Cardiac septum (tissue), 1 donor: ENCODE data around the gene MT1B. TPM values are rescaled to one million over a fixed set of nuclear protein-coding genes. Genes with fewer than 3 reads are reported as not detected.

Experiments used
- DNase-seq: peaks from one replicate; pipeline ENCODE4 v3.0.0-alpha.2; 2020; ENCODE audit warnings: low spot score
- intact Hi-C: fragments of 100-400 bp; cut with DNase I; formaldehyde crosslinking; loops from one replicate; pipeline ENCODE4 v1.14.0; 2022
- total RNA-seq: library from RNA; stranded (reverse); fragmentation: NEBNext Ultra II Directional; extraction: Animal tissue kit (Norgen Biotek cat#: 25700); gene quantifications from one replicate; pipeline ENCODE4 v1.2.1, GENCODE V29; 2021
- donor health status: DM: no; HTN: no; CAD: no.

Gene MT1B
- total RNA-seq, 1 donor from 2014 or later: not detected

DNA sequence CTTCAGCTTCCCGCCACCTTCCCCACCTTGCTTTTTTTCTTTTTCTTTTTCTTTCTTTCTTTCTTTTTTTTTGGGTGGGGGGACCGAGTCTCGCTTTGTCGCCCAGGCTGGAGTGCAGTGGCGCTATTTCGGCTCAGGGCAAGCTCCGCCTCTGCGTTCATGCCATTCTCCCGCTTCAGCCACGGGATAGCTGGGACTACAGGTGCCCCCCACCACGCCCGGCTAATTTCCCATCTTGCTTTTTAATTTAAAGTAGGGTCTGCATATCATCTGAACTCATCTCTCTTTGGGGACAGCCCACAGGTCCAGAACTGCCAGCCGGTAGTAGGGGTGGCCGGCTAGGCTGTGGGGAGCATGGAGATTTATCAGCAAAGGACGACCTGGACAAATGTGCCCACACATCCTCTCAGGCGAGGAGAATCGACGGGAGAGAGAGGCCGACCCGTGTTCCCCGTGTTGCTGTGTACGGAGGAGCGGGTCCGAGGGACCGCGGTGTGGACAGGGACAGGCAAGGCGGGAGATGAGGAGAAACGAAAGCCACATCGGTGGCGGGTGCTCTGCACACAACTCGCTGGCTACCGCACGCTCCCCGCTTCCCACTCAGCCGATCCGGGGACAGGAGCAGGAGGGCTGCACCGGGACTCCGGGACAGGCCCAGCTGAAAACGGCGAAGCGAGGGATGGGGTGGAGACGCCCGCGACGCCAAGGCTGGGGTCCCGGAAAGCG lies 16.8 kb upstream of the MT1B start:
- intact Hi-C loops: loop anchor here (5.0 kb wide), 1 partner anchor 33 kb away; no protein-coding TSS in a partner anchor

DNA sequence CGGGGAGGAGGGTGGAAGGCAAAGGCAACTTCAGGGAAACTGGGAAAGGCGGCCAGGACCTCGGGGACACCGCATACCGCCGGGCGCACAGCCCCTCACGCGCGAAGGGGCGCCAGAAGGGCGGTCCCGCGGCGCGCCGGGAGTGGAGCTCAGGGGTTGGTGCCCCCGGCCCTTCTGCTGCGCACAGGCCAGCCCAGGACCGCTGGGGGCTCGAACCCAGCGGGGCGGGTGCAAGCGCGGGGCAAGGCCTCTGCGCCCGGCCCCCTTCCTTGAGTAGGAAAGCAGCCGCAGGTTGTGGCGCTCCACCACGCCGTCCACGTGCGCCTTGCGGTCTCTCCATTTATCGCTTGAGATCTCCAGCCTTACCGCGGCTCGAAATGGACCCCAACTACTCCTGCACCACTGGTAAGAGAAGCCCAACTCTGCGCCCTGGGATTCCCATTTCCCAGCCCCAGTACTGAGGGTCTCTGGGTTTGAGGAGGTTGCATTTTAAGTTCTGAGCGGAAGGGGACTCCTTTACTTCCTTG lies 16.2 kb upstream of the MT1B start:
- intact Hi-C loops: loop anchor here (5.0 kb wide), 1 partner anchor 33 kb away; no protein-coding TSS in a partner anchor

More for the DNA sequence above, 16.8 kb upstream of the MT1B start:
- DNase-seq: no peak

DNA sequence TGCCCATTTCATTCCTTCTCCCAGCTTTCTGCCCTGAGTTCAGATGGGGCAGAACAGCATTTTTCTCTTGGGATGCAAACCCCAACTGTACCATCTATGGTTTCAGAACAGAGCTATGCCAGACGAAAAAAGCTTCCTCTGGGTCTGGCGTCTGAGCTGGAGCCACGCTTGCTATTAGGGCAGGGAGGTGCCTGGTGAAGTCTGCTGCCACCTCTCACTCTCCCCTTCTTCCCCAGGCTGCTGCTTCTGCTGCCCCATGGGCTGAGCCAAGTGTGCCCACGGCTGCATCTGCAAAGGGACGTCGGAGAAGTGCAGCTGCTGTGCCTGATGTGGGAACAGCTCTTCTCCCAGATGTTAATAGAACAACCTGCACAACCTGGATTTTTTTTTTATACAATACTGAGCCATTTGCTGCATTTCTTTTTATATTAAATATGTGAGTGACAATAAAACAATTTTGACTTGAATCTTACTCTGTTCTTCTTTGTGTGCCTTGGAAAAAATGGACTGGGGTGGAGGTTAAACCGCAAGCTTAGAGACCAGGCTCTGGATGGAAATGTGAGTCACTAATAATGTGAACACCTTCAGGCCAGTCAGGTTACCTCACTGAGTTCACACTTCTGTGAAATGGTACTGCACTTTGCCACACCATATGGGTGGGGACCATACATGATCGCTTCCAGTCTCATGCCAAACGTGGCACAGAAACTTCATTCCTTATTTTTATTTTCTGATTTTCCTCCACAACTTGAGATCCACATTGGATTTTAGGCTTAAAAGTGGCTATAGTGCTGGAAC lies 14.9 kb upstream of the MT1B start:
- intact Hi-C loops: loop anchor here (5.0 kb wide), 1 partner anchor 35 kb away; no protein-coding TSS in a partner anchor

More for the DNA sequence above, 16.2 kb upstream of the MT1B start:
- DNase-seq: no peak

DNA sequence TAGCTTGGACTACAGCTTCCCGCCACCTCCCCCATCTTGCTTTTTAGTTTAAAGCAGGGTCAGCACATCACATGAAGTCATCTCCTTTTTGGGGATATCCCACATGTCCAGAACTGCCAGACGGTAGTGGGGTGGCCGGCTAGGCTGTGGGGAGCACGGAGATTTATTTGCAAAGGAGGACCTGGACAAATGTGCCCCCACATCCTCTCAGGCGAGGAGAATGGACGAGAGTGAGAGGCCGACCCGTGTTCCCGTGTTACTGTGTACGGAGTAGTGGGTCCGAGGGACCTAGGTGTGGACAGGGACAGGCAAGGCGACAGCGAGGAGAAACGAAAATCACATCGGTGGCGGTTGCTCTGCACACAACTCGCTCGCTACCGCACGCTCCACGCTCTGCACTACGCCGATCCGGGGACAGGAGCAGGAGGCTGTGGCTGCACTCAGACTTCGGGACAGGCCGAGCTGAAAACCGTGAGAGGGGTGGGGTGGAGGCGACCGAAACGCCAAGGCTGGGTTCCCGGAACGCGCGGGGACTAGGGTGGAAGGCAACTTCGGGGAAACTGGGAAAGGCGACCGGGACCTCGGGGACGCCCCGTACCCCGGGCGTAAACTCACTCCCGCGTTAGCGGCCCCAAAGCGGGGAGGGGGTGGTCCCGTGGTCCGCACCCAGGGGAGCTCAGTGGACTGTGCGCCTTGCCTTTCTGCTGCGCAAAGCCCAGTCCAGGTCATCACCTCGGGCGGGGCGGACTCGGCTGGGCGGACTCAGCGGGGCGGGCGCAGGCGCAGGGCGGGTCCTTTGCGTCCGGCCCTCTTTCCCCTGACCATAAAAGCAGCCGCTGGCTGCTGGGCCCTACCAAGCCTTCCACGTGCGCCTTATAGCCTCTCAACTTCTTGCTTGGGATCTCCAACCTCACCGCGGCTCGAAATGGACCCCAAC lies 13.6 kb upstream of the MT1B start, which contains the start of gene MT1A:
TSS of gene MT1A (plus strand) at position 853 of the 937 bp plus-strand sequence. CDS start at position 926, 73 bp downstream.
- peak; percentile 89 for DNase-seq
- intact Hi-C loops: loop anchor here (5.0 kb wide), 1 partner anchor 36 kb away; no protein-coding TSS in a partner anchor

More for the DNA sequence above, 14.9 kb upstream of the MT1B start:
- DNase-seq: no peak

DNA sequence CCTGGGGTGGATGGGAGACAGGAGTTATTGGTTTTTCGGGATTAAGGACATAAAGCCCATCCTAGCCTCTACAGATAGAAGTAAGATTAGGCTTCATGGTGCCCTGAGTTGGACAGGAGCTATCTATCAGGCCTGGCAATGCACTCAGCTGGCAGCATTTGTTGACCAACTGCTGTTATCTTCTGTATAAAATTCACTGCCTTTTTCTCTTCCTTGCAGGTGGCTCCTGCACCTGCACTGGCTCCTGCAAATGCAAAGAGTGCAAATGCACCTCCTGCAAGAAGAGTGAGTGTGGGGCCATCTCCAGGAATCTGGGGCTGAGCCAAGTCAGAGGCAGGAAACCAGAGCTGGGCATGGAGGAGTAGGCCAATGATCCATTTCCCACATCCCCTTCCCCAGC lies 12.6 kb upstream of the MT1B start:
- DNase-seq: no peak
- intact Hi-C loops: loop anchor here (5.0 kb wide), 1 partner anchor 37 kb away; no protein-coding TSS in a partner anchor

DNA sequence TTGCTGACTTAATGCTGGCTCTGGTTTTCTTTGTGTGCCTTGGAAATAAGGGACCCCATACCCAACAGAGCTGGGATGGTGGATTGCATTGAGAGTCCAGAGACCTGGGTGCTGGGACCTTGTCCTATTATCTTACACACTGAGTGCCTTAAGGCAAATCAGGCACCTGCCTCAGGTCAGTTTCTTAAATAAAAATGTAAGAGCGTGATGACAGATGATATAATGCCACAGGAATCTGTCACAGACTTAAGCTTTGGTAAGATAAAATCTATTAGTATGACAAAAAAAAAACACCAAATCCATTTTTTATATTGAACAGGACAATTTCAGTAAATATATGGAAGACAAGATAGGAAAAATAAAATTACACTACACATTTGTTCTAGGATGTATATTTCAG lies 11.6 kb upstream of the MT1B start:
- DNase-seq: no peak
- intact Hi-C loops: no loop called here

DNA sequence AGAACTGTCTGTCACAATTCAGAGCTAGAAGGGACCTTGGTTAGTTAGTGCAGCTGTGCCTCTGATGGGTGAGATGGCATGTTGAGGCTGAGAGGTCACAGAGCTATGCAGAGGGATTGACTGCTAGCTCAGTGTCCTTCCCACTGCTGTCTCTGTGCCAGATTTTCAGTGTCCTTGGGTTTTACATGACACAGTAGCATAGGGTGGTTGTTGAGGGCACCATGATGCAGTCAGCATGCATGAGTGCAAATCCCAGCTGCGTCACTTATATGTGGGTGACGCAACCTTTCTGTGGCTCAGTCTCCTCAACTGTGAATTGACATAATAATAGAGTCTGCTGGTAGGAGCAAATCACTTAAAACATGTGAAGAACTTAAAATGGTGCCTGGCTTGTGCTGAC lies 10.5 kb upstream of the MT1B start:
- DNase-seq: no peak
- intact Hi-C loops: no loop called here

DNA sequence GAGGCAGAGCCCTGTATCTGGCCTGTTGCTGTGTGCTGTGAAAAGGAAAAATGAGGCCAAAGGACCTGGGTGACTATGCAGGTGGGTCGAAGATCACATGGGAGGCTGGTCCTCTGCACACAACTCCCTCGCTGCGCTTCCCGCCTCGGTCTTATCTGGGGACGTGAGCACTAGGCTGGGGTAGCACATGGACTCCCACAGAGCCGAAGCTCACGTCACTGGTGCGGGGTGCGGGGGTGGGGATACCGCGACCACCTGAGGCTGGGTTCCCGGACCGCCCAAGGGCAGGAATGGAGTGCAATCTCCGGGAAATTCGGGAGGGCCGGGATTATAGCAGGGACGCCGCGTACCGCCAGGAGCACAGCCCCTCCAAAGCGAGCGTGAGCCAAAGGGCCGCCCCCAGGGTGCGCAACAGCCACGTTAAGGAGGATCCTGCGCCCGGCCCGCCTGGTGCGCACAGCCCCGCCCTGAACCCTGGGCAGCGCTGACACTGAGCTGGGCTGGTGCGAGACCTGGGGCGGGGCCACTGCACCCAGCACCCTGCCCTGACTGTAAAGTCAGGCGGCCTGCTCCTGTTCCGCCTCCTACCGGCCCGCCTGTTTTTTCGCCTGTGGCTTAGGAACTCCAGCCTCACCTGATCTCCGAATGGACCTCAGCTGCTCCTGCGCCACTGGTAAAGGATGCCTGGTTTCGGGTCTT lies 8.5 kb upstream of the MT1B start:
- intact Hi-C loops: no loop called here
- no peak for DNase-seq

DNA sequence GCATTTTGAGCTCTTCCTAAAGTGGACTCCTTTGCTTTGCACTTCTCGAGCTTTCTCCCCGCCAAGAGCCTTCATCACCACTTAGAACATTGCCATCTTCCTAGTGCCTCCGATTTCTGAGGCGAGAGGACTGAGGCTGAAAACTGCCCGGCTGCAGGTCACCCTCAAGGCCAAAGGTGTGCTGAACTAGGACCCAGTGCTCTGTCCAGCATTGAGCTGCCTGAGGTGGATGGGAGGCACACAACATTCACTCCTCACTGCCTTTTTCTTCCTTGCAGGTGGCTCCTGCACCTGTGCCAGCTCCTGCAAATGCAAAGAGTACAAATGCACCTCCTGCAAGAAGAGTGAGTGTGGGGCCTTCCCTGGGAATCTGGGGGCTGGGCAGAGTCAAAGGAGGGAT lies 7.9 kb upstream of the MT1B start:
- DNase-seq: no peak
- intact Hi-C loops: no loop called here

DNA sequence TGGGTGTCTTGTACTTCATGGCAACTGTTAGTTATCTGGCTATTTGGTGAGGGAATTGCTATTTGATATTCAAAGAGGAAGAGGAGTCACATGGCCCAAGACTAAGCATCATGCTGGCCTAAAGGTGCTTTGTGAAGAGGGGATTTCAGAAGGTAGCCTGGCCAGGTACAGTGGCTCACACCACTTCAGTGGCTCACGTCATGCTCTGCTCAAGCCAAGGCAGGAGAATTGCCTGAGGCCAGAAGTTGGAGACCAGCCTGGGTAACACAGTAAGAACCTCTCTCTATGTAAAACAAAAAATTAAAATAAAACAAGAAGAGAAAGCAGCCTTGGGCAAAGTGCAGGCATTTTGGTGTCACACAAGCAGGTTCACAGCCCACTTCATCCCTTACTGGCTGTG lies 6.4 kb upstream of the MT1B start:
- DNase-seq: no peak
- intact Hi-C loops: no loop called here

DNA sequence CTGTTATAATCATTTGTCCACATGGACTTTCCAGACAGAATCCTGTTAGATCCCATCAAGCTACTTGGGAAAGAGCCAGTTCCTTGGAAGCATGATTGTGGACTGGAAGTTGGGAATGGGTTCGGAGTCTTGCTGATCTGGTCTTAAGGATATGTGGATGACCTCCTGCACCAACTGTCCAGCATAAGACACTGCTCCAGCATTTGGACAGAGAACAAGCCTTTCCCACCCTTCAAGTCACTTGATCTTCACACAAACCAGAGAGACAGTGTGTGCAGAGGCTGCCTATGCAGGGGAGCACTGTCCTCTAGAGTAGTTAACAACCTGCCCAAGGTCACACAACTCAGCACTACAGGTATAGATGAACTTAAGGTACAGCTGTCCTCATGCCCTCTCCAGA lies 5.8 kb upstream of the MT1B start:
- no peak for DNase-seq
- intact Hi-C loops: no loop called here

DNA sequence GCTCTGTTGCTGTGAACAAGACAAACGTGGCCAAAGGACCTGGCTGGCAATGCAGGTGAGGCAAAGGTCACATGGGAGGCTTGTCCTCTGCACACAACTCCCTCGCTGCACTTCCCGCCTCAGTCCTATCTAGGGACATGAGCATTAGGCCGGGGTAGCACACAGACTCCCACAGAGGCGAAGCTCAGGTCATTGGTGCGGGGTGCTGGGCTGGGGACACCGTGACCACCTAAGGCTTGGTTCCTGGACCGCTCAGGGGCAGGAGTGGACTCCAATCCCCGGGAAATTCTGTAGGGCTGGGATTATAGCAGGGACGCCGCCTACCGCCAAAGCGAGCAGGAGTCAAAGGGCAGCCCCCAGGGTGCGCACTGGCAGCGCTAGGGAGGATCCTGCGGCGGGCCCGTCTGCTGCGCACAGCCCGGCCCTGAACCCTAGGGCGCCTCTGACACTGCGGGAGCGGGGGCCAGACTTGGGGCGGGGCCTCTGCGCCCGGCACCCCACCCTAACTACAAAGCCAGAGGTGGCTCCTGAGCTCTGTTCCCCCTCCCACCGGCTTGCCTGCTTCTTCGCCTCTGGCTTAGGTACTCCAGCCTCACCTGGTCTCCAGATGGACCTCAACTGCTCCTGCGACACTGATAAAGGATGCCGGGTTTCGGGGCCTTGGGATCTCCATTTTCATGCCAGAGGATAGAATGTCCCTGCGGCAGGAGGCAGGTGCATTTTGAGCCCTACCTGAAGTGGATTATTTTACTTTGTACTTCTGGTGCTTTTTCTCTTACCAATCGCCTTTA lies 3.9 kb upstream of the MT1B start:
- intact Hi-C loops: no loop called here
- DNase-seq: no peak

DNA sequence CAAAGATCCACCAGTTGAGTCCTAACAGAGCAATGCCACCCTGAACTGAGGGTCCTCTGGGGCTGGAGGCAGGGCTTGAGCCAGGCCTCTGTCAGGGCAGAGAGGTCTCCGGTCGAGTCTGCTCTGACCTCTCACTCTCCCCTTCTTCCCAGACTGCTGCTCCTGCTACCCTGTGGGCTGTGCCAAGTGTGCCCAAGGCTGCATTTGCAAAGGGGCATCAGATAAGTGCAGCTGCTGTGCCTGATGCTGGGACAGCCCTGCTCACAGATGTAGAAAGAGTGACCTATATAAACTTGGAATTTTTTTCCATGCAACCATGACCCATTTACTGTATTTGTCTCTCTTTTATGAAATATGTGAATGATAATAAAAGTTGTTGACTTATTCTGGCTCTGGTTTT lies 2.4 kb upstream of the MT1B start:
- intact Hi-C loops: no loop called here
- DNase-seq: no peak

DNA sequence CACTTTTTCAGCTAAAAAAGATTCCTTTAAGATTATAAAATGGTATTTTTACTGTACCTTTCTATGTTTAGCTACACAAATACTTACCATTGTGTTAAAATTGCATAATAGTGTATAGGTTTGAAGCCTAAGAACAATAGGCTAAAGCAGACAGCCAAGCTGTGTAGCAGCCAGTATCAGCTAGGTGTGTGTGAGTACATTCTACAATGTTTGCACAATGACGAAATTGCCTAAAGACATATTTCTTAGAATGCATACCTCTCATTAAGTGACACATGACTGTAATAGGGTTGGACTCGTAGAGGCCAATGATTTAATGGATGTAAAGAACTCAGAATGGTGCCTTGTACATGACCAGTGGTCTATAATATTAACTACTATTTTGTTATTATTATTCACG lies 1.9 kb upstream of the MT1B start:
- no peak for DNase-seq
- intact Hi-C loops: no loop called here

DNA sequence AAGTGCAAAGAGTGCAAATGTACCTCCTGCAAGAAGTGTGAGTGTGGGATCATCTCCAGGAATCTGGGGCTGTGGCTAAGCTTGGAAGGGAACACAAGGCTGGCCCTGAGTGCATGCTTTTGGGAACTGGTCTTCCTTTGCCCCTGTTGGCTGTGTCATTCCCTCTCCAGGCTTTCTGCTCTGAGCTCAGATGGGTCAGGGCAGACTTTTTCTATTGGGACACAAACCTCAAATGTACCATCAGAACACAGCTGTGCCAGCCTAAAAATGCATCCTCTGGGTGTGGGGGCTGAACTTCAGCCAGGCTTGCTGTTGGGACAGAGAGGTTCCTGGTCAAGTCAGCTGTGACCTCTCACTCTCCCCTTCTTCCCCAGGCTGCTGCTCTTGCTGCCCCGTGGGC lies 914 bp downstream of the MT1B start:
- no peak for DNase-seq
- intact Hi-C loops: no loop called here

DNA sequence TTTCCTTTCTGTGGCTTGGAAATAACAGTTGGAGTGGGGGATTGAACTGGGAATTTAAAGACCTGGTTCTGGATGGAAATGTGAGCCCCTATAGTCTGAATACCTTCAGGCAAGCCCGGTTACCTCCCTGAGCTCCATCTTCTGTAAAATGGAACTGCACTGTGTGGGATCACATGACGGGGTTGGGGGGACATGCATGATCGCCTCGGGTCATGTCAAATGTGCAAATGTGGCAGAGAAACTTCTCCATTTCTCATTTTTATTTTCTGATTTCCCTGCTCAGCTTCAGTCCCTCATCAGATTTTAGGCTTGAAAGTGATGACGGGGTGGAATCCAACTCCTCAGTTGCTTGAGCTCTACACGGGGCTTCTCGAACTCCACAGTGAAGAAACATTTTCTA lies 1.5 kb downstream of the MT1B start:
- no peak for DNase-seq
- intact Hi-C loops: no loop called here

DNA sequence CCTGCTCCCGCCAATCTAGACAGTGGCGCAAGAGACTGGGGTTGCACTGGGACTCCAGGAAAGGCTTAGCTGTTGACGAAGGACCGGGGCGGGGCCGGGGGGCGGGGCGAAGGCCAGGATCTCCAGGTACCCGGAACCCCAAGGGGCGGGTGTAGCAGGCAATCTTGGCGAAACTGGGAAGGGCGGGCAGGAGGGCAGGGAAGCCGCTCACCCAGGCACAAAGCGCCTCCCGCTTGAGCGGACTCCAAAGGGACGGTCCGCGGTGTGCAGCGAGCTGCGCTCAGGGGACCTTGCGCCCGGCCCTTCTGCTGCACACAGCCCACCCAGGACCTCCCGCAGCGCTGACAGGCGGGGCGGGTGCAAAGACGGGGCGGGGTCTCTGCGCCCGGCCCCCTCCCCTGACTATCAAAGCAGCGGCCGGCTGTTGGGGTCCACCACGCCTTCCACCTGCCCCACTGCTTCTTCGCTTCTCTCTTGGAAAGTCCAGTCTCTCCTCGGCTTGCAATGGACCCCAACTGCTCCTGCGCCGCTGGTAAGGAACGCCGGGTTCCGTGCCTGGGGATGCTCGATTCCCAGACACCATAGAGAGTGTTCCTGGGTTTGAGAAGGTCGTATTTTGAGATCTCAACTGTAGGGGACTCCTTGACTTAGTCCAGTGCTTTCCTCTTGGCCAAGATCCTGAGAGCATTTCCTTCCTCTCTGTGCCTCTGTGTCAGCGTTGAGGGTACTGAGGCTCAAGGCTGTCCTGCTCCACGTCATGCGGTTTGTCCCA lies 6.1 kb downstream of the MT1B start, which contains the start of gene MT1F:
TSS of gene MT1F (plus strand) at position 405 of the 772 bp plus-strand sequence. CDS start at position 505, 100 bp downstream.
- DNase-seq: peak; percentile 85
- intact Hi-C loops: no loop called here
